A549 (cell line): ENCODE measurements around the gene ABCG4. TPM values are rescaled to one million over a fixed set of nuclear protein-coding genes. Genes with fewer than 3 reads are reported as not detected.

Source experiments
- ATAC-seq, 2 experiments: fragments of 200-7000 bp in 1 of 2; fragments of >200 bp in 1 of 2; cut with Nextera tagmentation in 1 of 2; cut with Tn5 transposase in 1 of 2; 3 replicates each; pipeline versions ENCODE4 v1.8.0 to v1.9.1; 2018 to 2020; ENCODE audit warnings: mild to moderate bottlenecking in 1 of 2, moderate library complexity in 1 of 2
- CTCF ChIA-PET: fragments of 300-600 bp; sonication (Branson Sonifier 250); formaldehyde crosslinking; extraction: SDS; loops from one replicate; lab custom pipeline; 2021; ENCODE audit warnings: antibody characterized with exemption, inconsistent platforms; lab: Yijun Ruan, JAX
- POLR2A ChIA-PET: fragments of 350-600 bp; formaldehyde crosslinking; extraction: SDS; loops from one replicate; lab custom pipeline; 2021; ENCODE audit warnings: antibody characterized with exemption, inconsistent platforms; lab: Yijun Ruan, JAX
- DNase-seq, 2 experiments: peaks; one replicate each; pipeline versions ENCODE4 v3.0.0 to v3.0.0-alpha.2; 2011 to 2016; ENCODE audit warnings: low read depth in 1 of 2, low spot score in 1 of 2
- FAIRE-seq: peaks from 2 replicates; lab custom pipeline; 2011; peaks lifted over from hg19 to GRCh38; lab: Jason Lieb, UNC
- H3K27ac ChIP-seq, 2 experiments: fragments of >200 bp; sonication (Bioruptor Twin); formaldehyde crosslinking; 3 replicates each; pipeline ENCODE4 v1.5.1; 2016 to 2017
- H3K4me1 ChIP-seq: fragments of >200 bp; sonication (Bioruptor Twin); formaldehyde crosslinking; 3 replicates; pipeline ENCODE4 v1.6.1; 2016
- H3K4me2 ChIP-seq: fragments of >200 bp; sonication (Bioruptor Twin); formaldehyde crosslinking; 3 replicates; pipeline ENCODE4 v1.6.1; 2016
- H3K4me3 ChIP-seq: fragments of >200 bp; sonication (Bioruptor Twin); formaldehyde crosslinking; 3 replicates; pipeline ENCODE4 v1.5.1; 2016
- H3K9me3 ChIP-seq: fragments of >200 bp; sonication (Bioruptor Twin); formaldehyde crosslinking; 3 replicates; pipeline ENCODE4 v1.6.1; 2016
- CBX2 ChIP-seq: fragments of 200-600 bp; sonication (generic); IDR thresholded peaks from 2 replicates; pipeline ENCODE4 v1.6.1; 2016; ENCODE audit warnings: low read depth, mild to moderate bottlenecking, borderline replicate concordance
- CHD2 ChIP-seq: fragments of 150-350 bp; IDR thresholded peaks from 2 replicates; pipeline ENCODE4 v1.6.1; 2014; ENCODE audit warnings: low read length; ENCODE audit not compliant: partially characterized antibody
- CHD4 ChIP-seq: fragments of 200-600 bp; sonication (generic); IDR thresholded peaks from 2 replicates; pipeline ENCODE4 v1.6.1; 2016; ENCODE audit warnings: antibody characterized with exemption, mild to moderate bottlenecking, borderline replicate concordance
- EHMT2 ChIP-seq: fragments of 200-600 bp; sonication (generic); IDR thresholded peaks from 2 replicates; pipeline ENCODE4 v1.6.1; 2016; ENCODE audit warnings: antibody characterized with exemption, low read depth, mild to moderate bottlenecking, moderate library complexity
- EP300 ChIP-seq, 2 experiments: fragments of >200 bp; sonication (Bioruptor Twin); formaldehyde crosslinking; IDR thresholded peaks; 2 replicates in 1 of 2; 3 replicates in 1 of 2; pipeline ENCODE4 v1.6.1; 2016 to 2017
- FOSL2 ChIP-seq, 2 experiments: fragments of 450-650 bp in 1 of 2; fragments of >200 bp in 1 of 2; sonication (Bioruptor Twin) in 1 of 2; formaldehyde crosslinking; IDR thresholded peaks; 2 replicates each; pipeline versions ENCODE4 v1.5.0 to v1.6.1; 2016 to 2020; ENCODE audit warnings: mild to moderate bottlenecking in 1 of 2, moderate library complexity in 1 of 2
- GATA3 ChIP-seq: IDR thresholded peaks from 2 replicates; pipeline ENCODE4 v1.6.1; 2012; ENCODE audit warnings: borderline replicate concordance
- HDAC2 ChIP-seq: fragments of 200-600 bp; sonication (generic); IDR thresholded peaks from 2 replicates; pipeline ENCODE4 v1.6.1; 2016
- HOXB5 ChIP-seq: fragments of 250-450 bp; sonication (Bioruptor Pico); IDR thresholded peaks from 2 replicates; pipeline ENCODE4 v1.5.0; 2020; ENCODE audit warnings: mild to moderate bottlenecking, moderate library complexity
- JUN ChIP-seq, 2 experiments: fragments of >200 bp; sonication (Bioruptor Twin); formaldehyde crosslinking; IDR thresholded peaks; 2 replicates in 1 of 2; 3 replicates in 1 of 2; pipeline ENCODE4 v1.6.1; 2016 to 2017
- KDM1A ChIP-seq: fragments of 200-600 bp; sonication (generic); IDR thresholded peaks from 2 replicates; pipeline ENCODE4 v1.6.1; 2016; ENCODE audit warnings: low read depth, mild to moderate bottlenecking
- MAFK ChIP-seq: fragments of 450-650 bp; IDR thresholded peaks from 2 replicates; pipeline ENCODE4 v1.6.1; 2014; ENCODE audit not compliant: partially characterized antibody
- MAZ ChIP-seq: fragments of 150-350 bp; IDR thresholded peaks from 2 replicates; pipeline ENCODE4 v1.6.1; 2014; ENCODE audit warnings: antibody characterized with exemption, low read depth, low read length, borderline replicate concordance
- NR3C1 ChIP-seq: fragments of >200 bp; sonication (Bioruptor Twin); formaldehyde crosslinking; IDR thresholded peaks from 3 replicates; pipeline ENCODE4 v1.6.1; 2017
- POLR2AphosphoS2 ChIP-seq: conservative IDR thresholded peaks from 2 replicates; pipeline ENCODE4 v1.6.1; 2012; ENCODE audit warnings: low read length, improper control_type of control experiment, inconsistent platforms
- RCOR1 ChIP-seq: fragments of 150-350 bp; IDR thresholded peaks from 2 replicates; pipeline ENCODE4 v1.6.1; 2014; ENCODE audit warnings: antibody characterized with exemption, low read length, low read depth
- RNF2 ChIP-seq: fragments of 200-600 bp; sonication (generic); IDR thresholded peaks from 2 replicates; pipeline ENCODE4 v1.6.1; 2016; ENCODE audit warnings: low read depth, mild to moderate bottlenecking, antibody characterized with exemption, moderate library complexity, borderline replicate concordance
- SMC3 ChIP-seq: fragments of >200 bp; sonication (Bioruptor Twin); formaldehyde crosslinking; IDR thresholded peaks from 3 replicates; pipeline ENCODE4 v1.6.1; 2018; ENCODE audit warnings: inconsistent platforms
- SREBF2 ChIP-seq: fragments of 450-650 bp; IDR thresholded peaks from 2 replicates; pipeline ENCODE4 v1.6.1; 2014; ENCODE audit warnings: mild to moderate bottlenecking, moderate library complexity
- TP53 ChIP-seq: fragments of 250-450 bp; sonication (Bioruptor Pico); IDR thresholded peaks from 2 replicates; pipeline ENCODE4 v1.5.0; 2021; ENCODE audit warnings: mild to moderate bottlenecking, moderate library complexity
- ZC3H11A ChIP-seq: fragments of 450-650 bp; IDR thresholded peaks from 2 replicates; pipeline ENCODE4 v1.6.1; 2014; ENCODE audit warnings: antibody characterized with exemption, mild to moderate bottlenecking
- ZFP36 ChIP-seq: fragments of 450-650 bp; IDR thresholded peaks from 2 replicates; pipeline ENCODE4 v1.6.1; 2014; ENCODE audit warnings: borderline replicate concordance; ENCODE audit not compliant: partially characterized antibody
- ZSCAN20 ChIP-seq: fragments of 250-450 bp; sonication (Bioruptor Pico); IDR thresholded peaks from 2 replicates; pipeline ENCODE4 v1.8.0; 2022; ENCODE audit warnings: mild to moderate bottlenecking, moderate library complexity
- WGBS: methylation state at CpG from one replicate; pipeline ENCODE4 v1.1.6; 2017; ENCODE audit errors: missing lambda C conversion rate; 5-methylcytosine and 5-hydroxymethylcytosine counted together
- polyA plus RNA-seq, 4 experiments: library from polyadenylated mRNA; depleted of rRNA in 3 of 4; stranded (reverse); fragments of >200 nt; fragmentation: RNase III in 1 of 4; extraction: RNeasy Plus Mini Kit Qiagen cat#74134 plus additional on column Dnase treatment in 1 of 4; gene quantifications; 2 replicates in 3 of 4; 3 replicates in 1 of 4; pipeline ENCODE4 v1.2.3, GENCODE V29; 2011 to 2017
- TF ChIP-seq, protein P1 (sequence below): IDR thresholded peaks from 2 replicates; pipeline ENCODE4 v1.6.1; 2012
- TF ChIP-seq, protein P2 (sequence below): fragments of >200 bp; sonication (Bioruptor Twin); formaldehyde crosslinking; IDR thresholded peaks from 3 replicates; pipeline ENCODE4 v1.5.1; 2016
- TF ChIP-seq, protein P3 (sequence below): IDR thresholded peaks from 2 replicates; pipeline ENCODE4 v1.6.1; 2012; ENCODE audit warnings: low read depth, borderline replicate concordance
- TF ChIP-seq, protein P4 (sequence below): fragments of >200 bp; sonication (Bioruptor Twin); formaldehyde crosslinking; IDR thresholded peaks from 2 replicates; pipeline ENCODE4 v1.6.1; 2016

The ABCG4 gene
- polyA plus RNA-seq, 2 of the 4 experiments (the other 2 are of a cell fraction), result 0.10 to 0.44 TPM

DNA sequence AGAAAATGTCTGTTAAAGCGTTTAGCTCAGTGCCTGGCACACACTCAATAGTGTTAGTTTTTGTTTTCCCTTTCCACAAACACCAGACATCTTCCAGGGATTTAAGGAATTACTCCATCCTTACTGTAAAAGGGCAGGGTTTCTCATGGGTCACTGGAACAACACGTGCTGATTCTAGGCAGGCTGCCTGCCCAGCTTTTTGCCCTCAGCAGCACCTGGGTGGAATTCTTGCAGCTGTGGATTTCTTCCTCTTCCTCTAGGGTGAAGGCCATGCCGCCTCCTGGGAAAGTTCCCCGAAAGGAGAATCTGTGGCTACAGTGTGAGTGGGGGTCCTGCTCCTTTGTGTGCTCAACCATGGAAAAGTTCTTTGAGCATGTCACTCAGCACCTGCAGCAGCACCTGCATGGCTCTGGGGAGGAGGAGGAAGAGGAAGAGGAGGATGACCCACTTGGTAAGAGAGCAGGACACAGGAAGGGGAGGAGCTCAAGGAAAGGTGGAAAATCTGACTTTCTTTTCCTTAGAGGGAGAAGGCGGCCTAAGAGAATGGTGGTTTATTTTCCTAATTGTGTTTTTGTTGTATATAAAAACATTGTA, 22.1 kb upstream of the ABCG4 start:
- WGBS, result 76% methylated on average over 5 of the region's 5 CpGs
- Histone ChIP-seq H3K27ac (no peak overlapping the region), H3K4me3 (no peak overlapping the region), H3K9me3 (no peaks in the 10 kb centered on the region), H3K4me1 (peaks cover 5% of the 10 kb centered on the region; the same call in 1 of the 3 replicates), H3K4me2 (no peak overlapping the region)
- TF ChIP-seq SREBF2, result no peak
- TF ChIP-seq ZSCAN20 (CRISPR knock-in tag), result no peak
- no peak for TF ChIP-seq EP300 (IDR thresholded peaks at IDR 0.05)
- TF ChIP-seq HOXB5 (CRISPR knock-in tag), result no peak
- TF ChIP-seq, protein P1, sequence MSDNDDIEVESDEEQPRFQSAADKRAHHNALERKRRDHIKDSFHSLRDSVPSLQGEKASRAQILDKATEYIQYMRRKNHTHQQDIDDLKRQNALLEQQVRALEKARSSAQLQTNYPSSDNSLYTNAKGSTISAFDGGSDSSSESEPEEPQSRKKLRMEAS, result no peak
- TF ChIP-seq RNF2, result no peak
- TF ChIP-seq JUN (IDR thresholded peaks at IDR 0.05), result no peak
- TF ChIP-seq GATA3, result no peak
- no peak for TF ChIP-seq CBX2
- TF ChIP-seq, protein P2, sequence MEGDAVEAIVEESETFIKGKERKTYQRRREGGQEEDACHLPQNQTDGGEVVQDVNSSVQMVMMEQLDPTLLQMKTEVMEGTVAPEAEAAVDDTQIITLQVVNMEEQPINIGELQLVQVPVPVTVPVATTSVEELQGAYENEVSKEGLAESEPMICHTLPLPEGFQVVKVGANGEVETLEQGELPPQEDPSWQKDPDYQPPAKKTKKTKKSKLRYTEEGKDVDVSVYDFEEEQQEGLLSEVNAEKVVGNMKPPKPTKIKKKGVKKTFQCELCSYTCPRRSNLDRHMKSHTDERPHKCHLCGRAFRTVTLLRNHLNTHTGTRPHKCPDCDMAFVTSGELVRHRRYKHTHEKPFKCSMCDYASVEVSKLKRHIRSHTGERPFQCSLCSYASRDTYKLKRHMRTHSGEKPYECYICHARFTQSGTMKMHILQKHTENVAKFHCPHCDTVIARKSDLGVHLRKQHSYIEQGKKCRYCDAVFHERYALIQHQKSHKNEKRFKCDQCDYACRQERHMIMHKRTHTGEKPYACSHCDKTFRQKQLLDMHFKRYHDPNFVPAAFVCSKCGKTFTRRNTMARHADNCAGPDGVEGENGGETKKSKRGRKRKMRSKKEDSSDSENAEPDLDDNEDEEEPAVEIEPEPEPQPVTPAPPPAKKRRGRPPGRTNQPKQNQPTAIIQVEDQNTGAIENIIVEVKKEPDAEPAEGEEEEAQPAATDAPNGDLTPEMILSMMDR, result no peak
- TF ChIP-seq FOSL2 (IDR thresholded peaks at IDR 0.05), result no peak
- no peak for TF ChIP-seq FOSL2 (CRISPR knock-in tag; IDR thresholded peaks at IDR 0.05)
- no peak for ATAC-seq
- no peak for DNase-seq
- no peak for FAIRE-seq
- POLR2A ChIA-PET, result no interaction called here
- CTCF ChIA-PET, result interaction anchor here (0.6 to 1.1 kb wide), 3 partner anchors 8 to 71 kb away, joined by 3 to 7 read pairs (median 3); no protein-coding TSS in a partner anchor

DNA sequence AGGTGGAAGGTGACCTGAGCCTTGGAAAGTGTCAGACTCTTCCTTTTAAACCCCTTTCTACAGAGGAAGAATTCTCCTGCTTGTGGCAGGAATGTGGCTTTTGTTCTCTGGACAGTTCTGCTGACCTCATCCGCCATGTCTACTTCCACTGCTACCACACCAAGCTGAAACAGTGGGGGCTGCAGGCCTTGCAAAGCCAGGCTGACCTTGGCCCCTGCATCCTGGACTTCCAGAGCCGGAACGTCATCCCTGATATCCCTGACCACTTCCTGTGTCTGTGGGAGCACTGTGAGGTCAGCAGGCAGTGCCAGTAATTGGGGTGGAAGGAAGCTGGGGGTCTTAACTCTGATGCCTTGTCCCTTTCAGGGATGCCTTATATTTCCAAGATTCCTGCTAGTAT, 18.2 kb upstream of the ABCG4 start:
- DNase-seq (no peak), FAIRE-seq (no peak)
- TF ChIP-seq CHD4 (no peak), ZFP36 (no peak), ZSCAN20 (CRISPR knock-in tag) (no peak), KDM1A (no peak), ZC3H11A (no peak), TP53 (CRISPR knock-in tag) (no peak), MAFK (no peak), NR3C1 (no peak), HDAC2 (no peak), MAZ (no peak), EHMT2 (no peak), RCOR1 (no peak), POLR2AphosphoS2 (no peak), CHD2 (no peak), HOXB5 (CRISPR knock-in tag) (no peak), SREBF2 (no peak), SMC3 (no peak)
- TF ChIP-seq, protein P3, sequence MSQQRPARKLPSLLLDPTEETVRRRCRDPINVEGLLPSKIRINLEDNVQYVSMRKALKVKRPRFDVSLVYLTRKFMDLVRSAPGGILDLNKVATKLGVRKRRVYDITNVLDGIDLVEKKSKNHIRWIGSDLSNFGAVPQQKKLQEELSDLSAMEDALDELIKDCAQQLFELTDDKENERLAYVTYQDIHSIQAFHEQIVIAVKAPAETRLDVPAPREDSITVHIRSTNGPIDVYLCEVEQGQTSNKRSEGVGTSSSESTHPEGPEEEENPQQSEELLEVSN, result no peak
- TF ChIP-seq, protein P4, sequence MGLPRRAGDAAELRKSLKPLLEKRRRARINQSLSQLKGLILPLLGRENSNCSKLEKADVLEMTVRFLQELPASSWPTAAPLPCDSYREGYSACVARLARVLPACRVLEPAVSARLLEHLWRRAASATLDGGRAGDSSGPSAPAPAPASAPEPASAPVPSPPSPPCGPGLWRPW, result no peak
- TF ChIP-seq, all 56 proteins: peak for 0
- Histone ChIP-seq H3K27ac (no peak overlapping the region), H3K4me3 (no peak overlapping the region), H3K9me3 (no peaks in the 10 kb centered on the region), H3K4me1 (no peaks in the 10 kb centered on the region), H3K4me2 (no peak overlapping the region)
- WGBS, result 100% methylated on average over 3 of the region's 3 CpGs
- CTCF ChIA-PET, result interaction anchor here (1.1 kb wide), 1 partner anchor 12 kb away, joined by 3 read pairs; no protein-coding TSS in a partner anchor
- POLR2A ChIA-PET, result no interaction called here
- no peak for ATAC-seq
